OCI-LY3 (cell line): Measurements from ENCODE around the gene COL6A2.

Source experiments
- H2AFZ ChIP-seq: fragments of 200-600, 300-600 bp; shearing (Covaris generic); 2 replicates; pipeline ENCODE4 v1.6.0; 2014; ENCODE audit warnings: antibody characterized with exemption, low read depth, low read length
- H3K27ac ChIP-seq: fragments of 200-600, 300-600 bp; sonication (generic); 2 replicates; pipeline ENCODE4 v1.5.1; 2014; ENCODE audit warnings: mild to moderate bottlenecking, low read length, moderate library complexity, mixed read lengths
- H3K27me3 ChIP-seq: fragments of 200-600, 300-600 bp; sonication (generic); 2 replicates; pipeline ENCODE4 v1.6.1; 2014; ENCODE audit warnings: low read depth, low read length, mixed read lengths
- H3K36me3 ChIP-seq: fragments of 200-600, 300-600 bp; sonication (generic); replicated peaks from 2 replicates; pipeline ENCODE3; 2014; ENCODE audit warnings: low read depth, low read length, mixed read lengths
- H3K4me1 ChIP-seq: fragments of 300-600, 200-600 bp; sonication (generic); 2 replicates; pipeline ENCODE4 v1.6.1; 2014; ENCODE audit warnings: low read length, mixed read lengths
- H3K4me2 ChIP-seq: fragments of 200-600, 300-600 bp; sonication (generic); 2 replicates; pipeline ENCODE4 v1.6.1; 2014; ENCODE audit warnings: low read length, mixed read lengths
- H3K4me3 ChIP-seq: fragments of 300-600, 200-600 bp; sonication (generic); 2 replicates; pipeline ENCODE4 v1.5.1; 2014; ENCODE audit warnings: antibody characterized with exemption, mild to moderate bottlenecking, low read length, moderate library complexity
- H3K79me2 ChIP-seq: fragments of 300-600, 200-600 bp; shearing (Covaris generic); 2 replicates; pipeline ENCODE4 v1.6.1; 2014; ENCODE audit warnings: mild to moderate bottlenecking, low read length, mixed read lengths
- H3K9ac ChIP-seq: fragments of 300-600, 200-600 bp; shearing (Covaris generic); 2 replicates; pipeline ENCODE4 v1.6.0; 2014; ENCODE audit warnings: mild to moderate bottlenecking, low read length, moderate library complexity
- H3K9me3 ChIP-seq: fragments of 200-600, 300-600 bp; shearing (Covaris generic); 2 replicates; pipeline ENCODE4 v1.6.1; 2014; ENCODE audit warnings: low read length, mixed read lengths; ENCODE audit not compliant: insufficient read depth
- H4K20me1 ChIP-seq: fragments of 200-600, 300-600 bp; sonication (generic); 2 replicates; pipeline ENCODE4 v1.6.1; 2016; ENCODE audit warnings: low read length, mixed read lengths; ENCODE audit not compliant: insufficient read depth
- CTCF ChIP-seq: fragments of 200-600, 300-600 bp; sonication (generic); IDR thresholded peaks from 2 replicates; pipeline ENCODE4 v1.5.1; 2014; ENCODE audit warnings: antibody characterized with exemption, low read length, low read depth
- EZH2phosphoT487 ChIP-seq: fragments of 200-600 bp; shearing (Covaris generic); IDR thresholded peaks from 2 replicates; pipeline ENCODE4 v1.6.1; 2018; ENCODE audit warnings: antibody characterized with exemption, mixed run types, low read depth

Gene COL6A2

GRCh38 chr21:46159390-46159789 lies 61.5 kb downstream of the COL6A2 start:
- Histone ChIP-seq H3K36me3 (no peaks in the 10 kb centered on the region), H3K9me3 (no peaks in the 10 kb centered on the region), H3K4me3 (no peak overlapping the region), H2AFZ (no peak overlapping the region), H3K4me2 (no peak overlapping the region), H4K20me1 (no peaks in the 10 kb centered on the region), H3K27ac (no peak overlapping the region), H3K4me1 (no peaks in the 10 kb centered on the region), H3K27me3 (no peaks in the 10 kb centered on the region), H3K9ac (no peak overlapping the region), H3K79me2 (no peaks in the 10 kb centered on the region)
- TF ChIP-seq EZH2phosphoT487 (no peak), CTCF (no peak)

GRCh38 chr21:46159841-46160656 lies 62.1 kb downstream of the COL6A2 start:
- Histone ChIP-seq H3K4me1 (no peaks in the 10 kb centered on the region), H3K4me2 (no peak overlapping the region), H3K9me3 (no peaks in the 10 kb centered on the region), H2AFZ (no peak overlapping the region), H3K9ac (no peak overlapping the region), H3K27me3 (no peaks in the 10 kb centered on the region), H3K27ac (no peak overlapping the region), H3K36me3 (no peaks in the 10 kb centered on the region), H3K79me2 (no peaks in the 10 kb centered on the region), H3K4me3 (no peak overlapping the region), H4K20me1 (no peaks in the 10 kb centered on the region)
- TF ChIP-seq EZH2phosphoT487 (no peak), CTCF (no peak)

GRCh38 chr21:46160657-46160906 lies 62.7 kb downstream of the COL6A2 start:
- no peak overlapping the region for H3K9ac ChIP-seq
- H3K79me2 ChIP-seq: no peaks in the 10 kb centered on the region
- no peak overlapping the region for H3K27ac ChIP-seq
- no peaks in the 10 kb centered on the region for H3K27me3 ChIP-seq
- H3K9me3 ChIP-seq: no peaks in the 10 kb centered on the region
- H3K4me1 ChIP-seq: no peaks in the 10 kb centered on the region
- no peak overlapping the region for H3K4me2 ChIP-seq
- H4K20me1 ChIP-seq: no peaks in the 10 kb centered on the region
- H2AFZ ChIP-seq: no peak overlapping the region
- TF ChIP-seq CTCF: no peak
- TF ChIP-seq EZH2phosphoT487: no peak
- no peaks in the 10 kb centered on the region for H3K36me3 ChIP-seq
- H3K4me3 ChIP-seq: no peak overlapping the region

- no peak overlapping the region for H3K4me3 ChIP-seq
- no peaks in the 10 kb centered on the region for H4K20me1 ChIP-seq
- no peaks in the 10 kb centered on the region for H3K9me3 ChIP-seq
- TF ChIP-seq CTCF: no peak
- TF ChIP-seq EZH2phosphoT487: no peak
- H3K4me1 ChIP-seq: no peaks in the 10 kb centered on the region
- no peak overlapping the region for H2AFZ ChIP-seq
- no peaks in the 10 kb centered on the region for H3K79me2 ChIP-seq
- H3K36me3 ChIP-seq: no peaks in the 10 kb centered on the region
- H3K4me2 ChIP-seq: no peak overlapping the region
- no peaks in the 10 kb centered on the region for H3K27me3 ChIP-seq
- no peak overlapping the region for H3K9ac ChIP-seq
- H3K27ac ChIP-seq: no peak overlapping the region
Measured at GRCh38 chr21:46160907-46161632, 63.2 kb downstream of the COL6A2 start.
